ENCODE measurements around the gene RNF180.
A peak's percentile ranks its signal among the peaks of the same experiment; 100 is the strongest.
"Not testable (repeated sequence)": the region's sequence is repeated elsewhere in the genome, so short reads cannot be mapped to it uniquely, and the experiment has no call there.

Gene RNF180

GRCh38 chr5:64181440-64181839, 15.8 kb downstream of the RNF180 start:
- DNase-seq = no peak

DNA sequence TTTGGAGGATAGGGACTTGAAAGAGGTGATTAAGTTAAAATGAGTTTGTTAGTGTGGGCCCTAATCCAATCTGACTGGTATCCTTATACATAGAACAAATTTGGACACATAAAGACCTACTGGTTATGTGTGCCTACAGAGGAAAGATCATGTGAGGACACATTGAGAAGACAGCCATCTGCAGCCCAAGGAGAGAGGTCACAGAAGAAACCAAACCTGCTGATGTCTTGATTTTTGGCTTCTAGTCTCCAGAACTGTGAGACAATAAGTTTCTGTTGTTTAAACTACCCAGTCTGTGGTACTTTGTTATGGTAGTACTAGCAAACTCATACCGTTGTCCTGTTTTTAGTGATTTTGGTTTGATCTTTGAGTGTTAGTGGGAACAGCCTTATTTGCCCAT, 18.3 kb downstream of the RNF180 start:
- no peak for DNase-seq

GRCh38 chr5:64184832-64185231, 19.2 kb downstream of the RNF180 start:
- no peak for DNase-seq

DNA sequence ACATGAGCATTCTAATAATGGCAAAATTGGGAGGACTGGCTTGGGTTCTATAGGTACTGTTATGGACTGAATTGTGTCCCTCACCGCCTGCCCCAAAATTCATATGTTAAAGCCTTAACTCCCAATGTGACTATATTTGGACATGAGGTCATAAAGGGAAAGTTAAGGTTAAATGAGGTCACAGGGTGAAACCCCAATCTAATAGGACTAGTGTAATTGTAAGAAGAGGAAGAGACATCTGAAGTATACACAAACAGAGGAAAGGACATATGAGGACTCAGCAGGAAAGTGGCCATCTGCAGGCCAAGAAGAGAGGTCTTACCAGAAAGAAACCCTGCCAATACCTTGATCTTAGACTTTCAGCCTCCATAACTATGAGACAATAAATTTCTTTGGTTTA, 23.1 kb downstream of the RNF180 start:
- no peak for DNase-seq

GRCh38 chr5:64190562-64191306, 25.1 kb downstream of the RNF180 start:
- DNase-seq = no peak

GRCh38 chr5:64195981-64196380, 30.3 kb downstream of the RNF180 start:
- DNase-seq = no peak

- DNase-seq = no peak
Observed at GRCh38 chr5:64199425-64199824, 33.8 kb downstream of the RNF180 start.

GRCh38 chr5:64201996-64202395, 36.4 kb downstream of the RNF180 start:
- DNase-seq = no peak

- no peak for DNase-seq
Observed at GRCh38 chr5:64206653-64207052, 41.0 kb downstream of the RNF180 start.

DNA sequence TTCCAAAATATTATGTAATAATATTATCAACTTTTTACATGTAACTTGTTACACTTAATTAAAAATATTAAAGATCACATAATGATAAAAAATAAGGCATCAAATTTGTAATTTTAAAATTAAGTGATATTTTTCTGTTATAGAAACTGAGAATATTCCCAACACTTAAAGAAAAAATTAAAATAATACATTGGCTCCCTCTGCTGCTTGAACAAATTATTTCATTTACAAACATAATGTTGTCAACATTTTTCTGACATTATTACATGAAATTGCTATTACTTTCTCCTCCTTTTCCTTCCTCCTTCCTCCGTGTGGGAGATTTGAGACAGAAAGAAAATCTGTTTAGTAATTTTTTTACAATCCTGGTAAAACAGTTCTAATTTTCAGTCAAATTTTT, 42.3 kb downstream of the RNF180 start:
- DNase-seq = peak; percentile 8 to 57

GRCh38 chr5:64209353-64209752, 43.7 kb downstream of the RNF180 start:
- no peak for DNase-seq

GRCh38 chr5:64210866-64211265, 45.2 kb downstream of the RNF180 start:
- DNase-seq = no peak

- no peak for DNase-seq
Observed at GRCh38 chr5:64213011-64213410, 47.4 kb downstream of the RNF180 start.

- DNase-seq = no peak
Observed at GRCh38 chr5:64213531-64213930, 47.9 kb downstream of the RNF180 start.

DNA sequence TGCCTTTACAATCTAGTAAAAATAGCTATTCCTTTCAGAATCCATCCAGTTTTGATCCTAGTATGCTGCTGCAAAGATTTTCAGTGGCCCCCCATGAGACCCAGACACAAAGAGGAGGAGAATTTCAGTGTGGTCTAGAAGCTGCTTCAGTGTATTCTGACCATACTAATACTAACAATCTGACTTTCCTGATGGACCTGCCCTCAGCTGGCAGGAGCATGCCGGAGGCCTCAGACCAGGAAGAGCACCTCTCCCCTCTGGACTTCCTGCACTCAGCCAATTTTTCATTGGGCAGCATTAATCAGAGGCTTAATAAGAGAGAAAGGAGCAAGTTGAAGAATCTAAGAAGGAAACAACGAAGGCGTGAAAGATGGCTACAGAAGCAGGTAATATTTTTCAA, 48.5 kb downstream of the RNF180 start:
- DNase-seq = no peak

- DNase-seq = no peak
Observed at GRCh38 chr5:64221911-64222310, 56.3 kb downstream of the RNF180 start.

GRCh38 chr5:64225286-64225981, 59.8 kb downstream of the RNF180 start:
- DNase-seq = not testable (repeated sequence)

- not testable (repeated sequence) for DNase-seq
Observed at GRCh38 chr5:64227131-64227537, 61.5 kb downstream of the RNF180 start.

DNA sequence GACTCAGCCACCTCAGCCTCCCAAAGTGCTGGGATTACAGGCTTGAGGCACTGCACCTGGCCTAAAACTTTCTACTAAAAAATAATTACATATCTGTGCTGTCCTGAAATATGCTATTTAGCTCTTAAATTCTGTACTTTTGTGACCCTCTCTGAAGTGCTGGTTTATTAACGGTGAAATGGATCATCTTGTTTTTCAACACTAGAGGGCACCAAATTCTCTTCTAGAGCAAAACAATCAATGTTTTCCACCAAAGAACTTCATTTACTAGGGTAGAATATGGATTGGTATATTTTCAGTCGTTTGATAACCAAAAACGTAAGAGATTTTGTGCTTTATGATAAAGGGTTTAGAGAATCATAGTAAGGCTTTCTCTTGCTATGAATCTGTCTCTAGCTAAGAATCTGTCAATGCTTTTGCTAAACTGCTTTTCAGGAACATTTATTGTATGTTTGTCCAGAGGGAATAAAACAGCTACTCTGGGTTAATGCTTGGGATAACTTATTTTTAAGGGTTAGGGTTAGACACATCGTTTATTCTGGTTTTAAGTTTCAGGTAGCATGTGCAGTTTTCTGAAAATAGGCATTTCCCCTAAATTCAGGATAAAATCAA, 63.6 kb downstream of the RNF180 start:
- DNase-seq = peak; percentile 80 to 81

GRCh38 chr5:64260756-64261155, 95.1 kb downstream of the RNF180 start:
- DNase-seq = no peak

- DNase-seq = peak; percentile 47 to 61
Observed at GRCh38 chr5:64269164-64269563, 103.5 kb downstream of the RNF180 start.

DNA sequence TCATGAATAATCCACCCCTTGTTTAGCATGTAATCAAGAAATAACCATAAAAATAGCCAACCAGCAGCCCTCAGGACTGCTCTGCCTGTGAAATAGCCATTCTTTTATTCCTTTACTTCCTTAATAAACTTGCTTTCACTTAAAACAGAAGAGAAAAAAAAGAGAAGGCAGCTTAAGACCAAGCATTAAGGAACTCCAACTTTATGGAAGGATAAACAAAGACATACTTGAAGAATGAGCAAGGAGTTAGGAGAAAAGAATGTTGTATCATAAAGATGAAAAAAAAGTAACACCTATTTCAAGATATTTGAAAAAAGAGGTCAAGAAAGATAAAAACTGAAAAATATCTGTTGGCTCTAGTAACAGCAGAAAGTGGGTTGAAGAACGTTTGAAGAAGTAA, 107.6 kb downstream of the RNF180 start:
- no peak for DNase-seq

DNA sequence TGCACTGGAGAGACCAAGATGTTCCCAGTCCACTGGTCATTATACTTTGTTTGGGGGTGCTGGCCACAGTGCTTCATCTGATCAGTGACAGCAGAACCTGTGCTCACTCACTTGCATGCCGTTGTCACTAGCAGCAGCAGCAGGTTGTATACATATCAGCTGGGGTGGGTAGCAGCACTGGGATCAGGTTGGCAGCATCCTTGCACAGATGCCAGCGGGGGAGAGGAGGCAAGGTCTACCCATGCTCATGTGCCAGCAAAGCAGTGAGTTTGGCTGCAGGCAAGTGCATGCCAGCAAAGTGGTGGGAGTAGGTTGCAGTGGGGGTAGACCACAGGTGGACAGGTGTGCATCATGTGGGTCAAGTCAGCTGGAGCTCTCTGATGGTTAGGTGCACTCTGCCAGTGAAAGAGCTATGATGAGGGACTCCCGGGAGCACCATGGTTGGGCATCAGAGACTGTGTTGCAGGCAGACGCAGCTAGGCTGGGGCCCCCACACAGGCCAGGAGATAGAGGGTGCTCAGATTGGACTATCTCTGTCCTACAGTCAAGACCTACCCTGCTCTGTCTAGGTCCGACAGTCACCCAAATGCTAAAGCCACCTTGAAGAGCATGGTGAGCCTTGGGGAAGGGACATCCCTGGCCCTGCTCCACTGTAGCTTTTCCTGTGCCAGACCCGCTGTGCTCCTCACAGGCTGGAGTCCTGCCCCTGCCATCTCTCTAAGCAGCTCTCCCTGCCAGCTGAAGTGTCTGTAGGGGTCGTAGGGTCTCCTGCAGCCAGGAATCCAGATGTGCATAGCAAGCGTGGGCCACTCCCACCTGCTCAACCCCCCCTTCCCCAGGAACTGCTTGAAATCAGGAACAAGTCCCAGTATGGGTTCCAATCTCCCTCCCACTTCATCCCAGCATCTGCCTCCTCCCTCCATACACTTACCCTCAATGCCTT, 119.8 kb downstream of the RNF180 start:
- no peak for DNase-seq

Measured in Kasumi-1 (cell line).